Lung (tissue), 12 donors: ENCODE results near the gene LARGE1. TPM values are rescaled to one million over a fixed set of nuclear protein-coding genes. Genes with fewer than 3 reads are reported as not detected.

Experiments used
- ATAC-seq: fragments of 200-7000 bp; cut with Tn5 transposase; one replicate; pipeline ENCODE4 v1.9.1; 2020; ENCODE audit warnings: moderate number of reproducible peaks; ENCODE audit not compliant: insufficient read depth, low FRiP score
- DNase-seq, 3 donors: peaks; one replicate each; pipeline ENCODE4 v3.0.0-alpha.2; 2013 to 2017
- H3K27ac ChIP-seq, 2 donors: one replicate each; pipeline ENCODE4 v1.5.1; 2013; ENCODE audit warnings: mild to moderate bottlenecking in 2 of 2, moderate library complexity in 2 of 2, control low read depth in 1 of 2, inconsistent platforms in 1 of 2, low read depth in 1 of 2, low read length in 1 of 2
- H3K27me3 ChIP-seq, 3 donors: one replicate each; pipeline ENCODE4 v1.5.1; 2013; ENCODE audit warnings: low read length in 2 of 3; ENCODE audit not compliant: control insufficient read depth in 3 of 3, insufficient read depth in 3 of 3
- H3K36me3 ChIP-seq, 4 donors: one replicate each; pipeline ENCODE4 v1.5.1; 2013; ENCODE audit warnings: low read length in 4 of 4, mild to moderate bottlenecking in 1 of 4, moderate library complexity in 1 of 4; ENCODE audit not compliant: control insufficient read depth in 4 of 4, insufficient read depth in 4 of 4
- H3K4me1 ChIP-seq, 5 donors: one replicate each; pipeline ENCODE4 v1.5.1; 2013; ENCODE audit warnings: low read length in 5 of 5, mild to moderate bottlenecking in 2 of 5, moderate library complexity in 1 of 5; ENCODE audit not compliant: control insufficient read depth in 5 of 5, insufficient read depth in 5 of 5
- H3K4me3 ChIP-seq: one replicate; pipeline ENCODE4 v1.5.1; 2013; ENCODE audit warnings: mild to moderate bottlenecking, control low read depth, moderate library complexity
- H3K9ac ChIP-seq, 2 donors: one replicate each; pipeline ENCODE4 v1.5.1; 2013; ENCODE audit warnings: low read length in 2 of 2, control low read depth in 1 of 2; ENCODE audit not compliant: insufficient read depth in 1 of 2
- H3K9me3 ChIP-seq, 4 donors: one replicate each; pipeline ENCODE4 v1.5.1; 2013; ENCODE audit warnings: low read length in 3 of 4, mild to moderate bottlenecking in 1 of 4, moderate library complexity in 1 of 4; ENCODE audit not compliant: control insufficient read depth in 4 of 4, insufficient read depth in 3 of 4
- CTCF ChIP-seq: IDR thresholded peaks from 2 replicates; pipeline ENCODE4 v1.5.1; 2012; ENCODE audit warnings: mild to moderate bottlenecking; ENCODE audit errors: control extremely low read depth, extremely low read depth
- WGBS, 2 donors: extraction: QIAGEN DNeasy Blood & Tissue Kit; methylation state at CpG; one replicate each; pipeline ENCODE4 v1.1.7; 2013; 5-methylcytosine and 5-hydroxymethylcytosine counted together
- polyA plus RNA-seq, 2 donors: library from polyadenylated mRNA; stranded (reverse); fragments of 200-250 nt; gene quantifications; one replicate each; pipeline ENCODE4 v1.2.1, GENCODE V29; 2013
- total RNA-seq, 2 donors: library from RNA; depleted of rRNA in 1 of 2; stranded (reverse); fragments of >200 nt in 1 of 2; gene quantifications; one replicate each; pipeline ENCODE4 v1.2.1, GENCODE V29; 2014 to 2021
- donor health status: control.
- donor health status: control.
- donor health status: Bipolar disorder and iron deficiency.
- donor health status: healthy.
- donor health status: DM: yes; HTN: yes; CAD: no.

The LARGE1 gene
- total and polyA plus RNA-seq, 4 donors, result 2.9 to 41.1 (median 15.4) TPM

GRCh38 chr22:33512908-33513307 is 407.4 kb downstream of the LARGE1 start:
- no peak overlapping the region for H3K27ac ChIP-seq
- H3K4me1 ChIP-seq, result peaks cover 0 to 3% (median 0%) of the 10 kb centered on the region in 5 donors
- H3K9ac ChIP-seq, result no peak overlapping the region
- no peaks in the 10 kb centered on the region for H3K36me3 ChIP-seq
- DNase-seq, result no peak
- 62 to 69% methylated on average over 3 of the region's 3 CpGs for WGBS, 2 donors
- TF ChIP-seq CTCF, result no peak
- no peak for ATAC-seq
- H3K4me3 ChIP-seq, result no peak overlapping the region
- no peaks in the 10 kb centered on the region for H3K9me3 ChIP-seq
- H3K27me3 ChIP-seq, result no peaks in the 10 kb centered on the region

DNA sequence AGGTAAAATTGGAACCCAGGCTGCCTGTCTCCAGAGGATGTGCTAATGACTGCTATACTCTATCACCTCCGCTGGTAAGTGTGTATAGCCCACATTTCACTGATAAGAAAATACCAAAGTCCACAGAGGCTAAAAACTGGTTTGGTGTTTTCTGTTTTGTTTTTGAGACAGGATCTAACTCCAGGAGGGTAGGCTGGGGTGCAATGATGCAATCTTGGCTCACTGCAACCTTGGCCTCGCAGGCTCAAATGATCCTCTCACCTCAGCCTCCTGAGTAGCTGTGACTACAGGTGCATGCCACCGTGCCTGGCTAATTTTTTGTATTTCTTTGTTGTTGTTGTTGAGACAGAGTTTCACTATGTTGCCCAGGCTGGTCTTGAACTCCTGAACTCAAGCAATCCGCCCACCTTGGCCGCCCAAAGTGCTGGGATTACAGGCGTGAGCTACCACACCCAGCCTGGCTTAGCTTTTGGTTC is 409.8 kb downstream of the LARGE1 start:
- Histone ChIP-seq H3K4me1 (peaks cover 0 to 7% (median 0%) of the 10 kb centered on the region in 5 donors), H3K36me3 (no peaks in the 10 kb centered on the region), H3K9ac (no peak overlapping the region), H3K27ac (no peak overlapping the region), H3K9me3 (no peaks in the 10 kb centered on the region), H3K27me3 (no peaks in the 10 kb centered on the region), H3K4me3 (no peak overlapping the region)
- ATAC-seq, result no peak
- DNase-seq, result no peak
- TF ChIP-seq CTCF, result no peak
- 93% methylated on average over 6 of the region's 6 CpGs for WGBS, 2 donors

DNA sequence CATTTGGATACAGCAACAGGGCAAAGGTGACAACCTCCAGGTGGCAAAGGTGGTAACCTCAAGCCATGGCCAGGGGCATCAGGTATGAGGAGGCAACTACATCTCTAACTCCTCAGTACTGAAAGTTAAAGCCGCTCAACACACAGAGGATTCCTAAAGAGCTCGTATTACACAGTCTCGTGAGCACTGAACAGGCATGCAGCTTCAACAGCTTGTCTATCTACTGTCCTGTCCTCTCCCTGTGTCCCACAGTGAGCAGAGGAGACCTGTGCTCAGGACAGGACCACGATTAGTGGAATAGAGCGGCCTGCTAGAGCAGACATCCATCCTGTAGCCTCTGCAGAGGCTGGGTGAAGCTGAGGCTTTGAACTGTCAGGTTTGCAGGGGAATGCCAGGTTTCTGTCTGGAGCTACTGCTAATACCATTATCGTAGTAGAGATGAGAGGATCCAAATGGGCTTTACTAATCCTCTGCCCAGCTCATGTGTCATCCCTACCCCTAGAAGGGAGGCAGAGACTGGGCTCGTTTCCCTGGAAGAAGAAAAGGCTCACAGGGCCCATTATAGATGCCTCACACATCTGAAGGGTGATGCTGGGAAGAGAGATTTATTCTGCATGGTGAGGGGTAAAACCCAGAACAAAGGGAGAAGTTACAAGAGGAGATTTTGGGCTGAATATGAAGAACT is 415.2 kb downstream of the LARGE1 start:
- Histone ChIP-seq H3K9me3 (no peaks in the 10 kb centered on the region), H3K4me1 (peaks cover 0 to 4% (median 0%) of the 10 kb centered on the region in 5 donors), H3K27me3 (no peaks in the 10 kb centered on the region), H3K36me3 (no peaks in the 10 kb centered on the region), H3K9ac (no peak overlapping the region), H3K27ac (no peak overlapping the region), H3K4me3 (no peak overlapping the region)
- TF ChIP-seq CTCF, result no peak
- 88% methylated on average over 7 of the region's 7 CpGs for WGBS, 2 donors
- no peak for ATAC-seq
- DNase-seq, result no peak
